Suprapubic skin (tissue), 4 donors: ENCODE measurements around the gene TMEM132D. TPM values are rescaled to one million over a fixed set of nuclear protein-coding genes. Genes with fewer than 3 reads are reported as not detected.

Source experiments
- DNase-seq, 2 donors: peaks; one replicate each; pipeline ENCODE4 v3.0.0-alpha.2; 2019; ENCODE audit warnings: low spot score in 2 of 2
- H3K27ac ChIP-seq: fragments of 200-600 bp; sonication (generic); one replicate; pipeline ENCODE4 v1.5.1; 2019
- H3K27me3 ChIP-seq: fragments of 200-600 bp; sonication (generic); one replicate; pipeline ENCODE4 v1.5.1; 2019
- H3K36me3 ChIP-seq: fragments of 200-600 bp; sonication (generic); one replicate; pipeline ENCODE4 v1.5.1; 2019
- H3K4me1 ChIP-seq: fragments of 200-600 bp; sonication (generic); one replicate; pipeline ENCODE4 v1.5.1; 2019
- H3K4me3 ChIP-seq: fragments of 200-600 bp; sonication (generic); one replicate; pipeline ENCODE4 v1.5.1; 2019; ENCODE audit warnings: mild to moderate bottlenecking
- H3K9me3 ChIP-seq: fragments of 200-600 bp; sonication (generic); one replicate; pipeline ENCODE4 v1.5.1; 2019
- EP300 ChIP-seq: sonication (generic); formaldehyde crosslinking; IDR thresholded peaks from one replicate; pipeline ENCODE4 v1.6.1; 2017; ENCODE audit warnings: antibody characterized with exemption
- POLR2A ChIP-seq, 2 donors: fragments of 450-650 bp; IDR thresholded peaks; one replicate each; pipeline ENCODE4 v1.6.1; 2017; ENCODE audit warnings: antibody characterized with exemption in 2 of 2, mild to moderate bottlenecking in 2 of 2, moderate library complexity in 2 of 2
- POLR2AphosphoS5 ChIP-seq, 3 donors: sonication (generic); formaldehyde crosslinking; IDR thresholded peaks; one replicate each; pipeline ENCODE4 v1.6.1; 2017; ENCODE audit warnings: antibody characterized with exemption in 3 of 3
- WGBS: methylation state at CpG from one replicate; pipeline ENCODE4 v1.1.5; 2018; 5-methylcytosine and 5-hydroxymethylcytosine counted together
- total RNA-seq, 4 donors: library from RNA; depleted of rRNA; stranded (reverse); fragments of >200 nt; gene quantifications; one replicate each; pipeline ENCODE4 v1.1.0, GENCODE V29; 2016
- TF ChIP-seq, protein P1 (sequence below), 2 donors: fragments of 200-600 bp in 1 of 2; fragments of 450-650 bp in 1 of 2; sonication (generic) in 1 of 2; IDR thresholded peaks; one replicate each; pipeline ENCODE4 v1.5.1; 2016 to 2019; ENCODE audit warnings: antibody characterized with exemption in 2 of 2, mild to moderate bottlenecking in 1 of 2, moderate library complexity in 1 of 2

The TMEM132D gene
- total RNA-seq, 4 donors from 2014 or later, result 0.10 to 0.64 TPM; not detected in 2

DNA sequence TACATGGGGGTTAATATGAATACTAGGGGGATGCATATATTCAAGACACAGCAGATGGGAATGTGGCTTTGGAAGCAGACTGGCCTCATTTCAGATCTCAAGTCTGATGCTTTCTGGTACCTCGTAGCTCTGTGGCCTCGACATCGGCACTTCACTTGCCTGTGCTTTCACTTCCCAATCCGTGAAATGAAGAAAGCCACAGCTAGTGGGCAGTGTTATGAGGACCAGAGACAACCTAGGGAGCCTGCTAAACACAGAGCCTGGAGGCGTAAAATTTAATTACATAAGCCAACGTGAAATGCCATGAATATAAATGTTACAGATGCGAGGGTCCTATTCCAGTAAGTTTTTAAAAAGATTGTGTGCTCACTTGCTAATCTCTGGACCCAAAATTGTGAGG, 286.0 kb downstream of the TMEM132D start:
- Histone ChIP-seq H3K9me3 (peaks cover 4% of the 10 kb centered on the region), H3K4me3 (no peak overlapping the region), H3K36me3 (no peaks in the 10 kb centered on the region), H3K27me3 (no peaks in the 10 kb centered on the region), H3K27ac (no peak overlapping the region), H3K4me1 (no peaks in the 10 kb centered on the region)
- TF ChIP-seq EP300 (no peak), POLR2A (IDR thresholded peaks at IDR 0.05) (no peak), POLR2AphosphoS5 (IDR thresholded peaks at IDR 0.05) (no peak)
- TF ChIP-seq, protein P1, sequence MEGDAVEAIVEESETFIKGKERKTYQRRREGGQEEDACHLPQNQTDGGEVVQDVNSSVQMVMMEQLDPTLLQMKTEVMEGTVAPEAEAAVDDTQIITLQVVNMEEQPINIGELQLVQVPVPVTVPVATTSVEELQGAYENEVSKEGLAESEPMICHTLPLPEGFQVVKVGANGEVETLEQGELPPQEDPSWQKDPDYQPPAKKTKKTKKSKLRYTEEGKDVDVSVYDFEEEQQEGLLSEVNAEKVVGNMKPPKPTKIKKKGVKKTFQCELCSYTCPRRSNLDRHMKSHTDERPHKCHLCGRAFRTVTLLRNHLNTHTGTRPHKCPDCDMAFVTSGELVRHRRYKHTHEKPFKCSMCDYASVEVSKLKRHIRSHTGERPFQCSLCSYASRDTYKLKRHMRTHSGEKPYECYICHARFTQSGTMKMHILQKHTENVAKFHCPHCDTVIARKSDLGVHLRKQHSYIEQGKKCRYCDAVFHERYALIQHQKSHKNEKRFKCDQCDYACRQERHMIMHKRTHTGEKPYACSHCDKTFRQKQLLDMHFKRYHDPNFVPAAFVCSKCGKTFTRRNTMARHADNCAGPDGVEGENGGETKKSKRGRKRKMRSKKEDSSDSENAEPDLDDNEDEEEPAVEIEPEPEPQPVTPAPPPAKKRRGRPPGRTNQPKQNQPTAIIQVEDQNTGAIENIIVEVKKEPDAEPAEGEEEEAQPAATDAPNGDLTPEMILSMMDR (IDR thresholded peaks at IDR 0.05), result no peak
- WGBS, result 85% methylated on average over 7 of the region's 7 CpGs
- no peak for DNase-seq

DNA sequence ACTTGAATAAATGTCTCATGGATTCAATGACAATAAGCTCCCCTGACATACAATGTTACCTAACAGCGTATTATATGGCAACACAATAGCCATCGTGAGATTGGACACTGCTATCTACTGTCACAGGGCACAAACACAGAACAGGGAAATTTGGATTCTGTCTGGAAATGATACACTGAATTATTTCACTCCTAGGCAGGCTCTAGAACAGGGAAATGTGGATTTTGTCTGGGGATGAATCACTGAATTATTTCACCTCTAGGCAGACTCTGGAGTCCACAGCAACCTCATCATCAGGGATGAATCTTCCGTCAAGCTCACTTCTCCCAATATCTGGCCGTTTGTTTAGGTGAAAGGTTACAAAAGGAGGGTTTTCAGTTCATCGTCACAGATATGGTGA, 288.8 kb downstream of the TMEM132D start:
- H3K9me3 ChIP-seq, result peaks cover 4% of the 10 kb centered on the region
- no peaks in the 10 kb centered on the region for H3K36me3 ChIP-seq
- 70% methylated on average over 5 of the region's 5 CpGs for WGBS
- no peak for DNase-seq
- H3K27me3 ChIP-seq, result no peaks in the 10 kb centered on the region
- H3K4me1 ChIP-seq, result no peaks in the 10 kb centered on the region
- no peak for TF ChIP-seq POLR2A (IDR thresholded peaks at IDR 0.05)
- no peak for TF ChIP-seq POLR2AphosphoS5 (IDR thresholded peaks at IDR 0.05)
- TF ChIP-seq EP300, result no peak
- TF ChIP-seq, protein P1 (IDR thresholded peaks at IDR 0.05), result no peak
- no peak overlapping the region for H3K27ac ChIP-seq
- no peak overlapping the region for H3K4me3 ChIP-seq

DNA sequence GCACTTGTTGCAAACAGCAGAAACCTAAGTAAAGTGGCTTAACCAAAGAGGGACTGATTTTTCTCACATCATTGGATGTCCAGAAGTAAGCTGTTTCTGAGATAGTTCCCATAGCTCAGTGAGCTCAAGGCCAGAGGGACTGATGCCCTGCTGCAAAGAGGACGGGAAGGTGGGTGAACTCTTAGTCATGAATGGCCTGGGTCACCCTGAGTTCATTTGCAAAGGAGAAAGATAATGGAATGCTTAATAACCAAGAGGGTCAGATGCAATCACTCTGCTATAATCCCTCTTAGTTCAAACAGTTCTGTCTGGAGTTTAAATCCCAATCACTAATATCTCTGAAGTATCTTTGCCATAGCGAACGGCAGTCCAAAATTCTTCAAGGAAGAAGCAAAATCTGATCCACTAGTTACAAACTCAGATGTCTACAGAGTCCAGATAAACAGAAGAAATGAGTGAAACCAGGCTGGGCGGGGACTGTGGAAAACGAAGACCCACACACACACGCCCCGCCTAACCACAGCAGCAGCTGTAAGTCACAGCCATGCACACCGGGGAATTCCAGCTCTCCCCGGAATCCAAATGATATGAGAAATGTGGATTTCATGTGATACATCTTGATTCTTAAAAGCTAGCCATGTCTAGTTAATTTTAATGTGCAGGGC, 289.5 kb downstream of the TMEM132D start:
- TF ChIP-seq POLR2A (IDR thresholded peaks at IDR 0.05) (no peak), EP300 (no peak), POLR2AphosphoS5 (IDR thresholded peaks at IDR 0.05) (no peak)
- TF ChIP-seq, protein P1 (IDR thresholded peaks at IDR 0.05), result no peak
- WGBS, result 46% methylated on average over 9 of the region's 9 CpGs
- no peak for DNase-seq

DNA sequence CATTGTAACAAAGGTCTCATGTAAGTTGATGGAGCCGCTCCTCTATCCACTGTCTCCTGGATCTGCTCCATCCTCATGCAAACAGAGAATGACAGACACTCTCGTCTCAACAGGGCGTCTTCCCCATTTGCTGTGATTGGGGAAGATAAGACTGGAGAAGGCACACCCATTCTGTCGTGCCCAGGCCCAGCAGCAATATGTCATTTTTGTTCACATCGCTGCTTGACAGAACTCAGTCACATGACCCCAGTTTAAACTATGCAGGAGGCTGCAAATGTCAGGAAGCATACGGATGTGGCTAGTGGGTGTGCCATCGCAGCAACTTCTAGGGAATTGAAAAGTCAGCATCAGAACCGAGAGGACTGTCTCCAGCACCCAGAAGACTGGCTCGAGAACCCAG, 290.5 kb downstream of the TMEM132D start:
- 33% methylated on average over 9 of the region's 9 CpGs for WGBS

More for the DNA sequence above, 289.5 kb downstream of the TMEM132D start:
- Histone ChIP-seq H3K27ac (no peak overlapping the region), H3K36me3 (no peaks in the 10 kb centered on the region), H3K4me3 (no peak overlapping the region), H3K4me1 (no peaks in the 10 kb centered on the region), H3K9me3 (peaks cover 4% of the 10 kb centered on the region), H3K27me3 (no peaks in the 10 kb centered on the region)

DNA sequence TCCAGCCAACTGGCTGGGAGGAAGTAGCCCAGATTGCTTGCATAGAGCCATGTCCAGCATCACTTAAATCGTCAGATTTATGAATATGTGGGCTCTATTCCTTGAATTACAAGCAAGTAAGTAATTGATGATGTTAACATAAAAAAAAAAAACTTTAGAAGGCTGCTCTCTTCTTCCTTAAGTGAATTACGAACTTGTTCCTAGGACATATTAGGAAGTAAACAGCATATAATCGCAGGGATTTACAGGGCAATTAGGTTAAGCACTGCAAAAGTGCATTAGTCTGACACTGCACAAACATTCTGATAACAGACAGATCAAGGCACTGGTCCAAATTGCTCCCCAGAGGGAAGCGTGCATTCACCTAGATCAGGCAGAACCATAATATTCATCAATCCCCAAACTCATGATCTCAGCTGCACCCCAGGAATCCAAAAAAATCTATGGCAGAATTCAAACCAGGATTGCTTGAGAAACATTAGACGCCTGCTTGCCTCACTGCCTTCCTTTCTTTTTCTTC, 293.2 kb downstream of the TMEM132D start:
- no peak overlapping the region for H3K4me3 ChIP-seq
- no peak overlapping the region for H3K27ac ChIP-seq
- DNase-seq, result no peak
- H3K27me3 ChIP-seq, result no peaks in the 10 kb centered on the region
- TF ChIP-seq, protein P1 (IDR thresholded peaks at IDR 0.05), result no peak
- no peak for TF ChIP-seq POLR2AphosphoS5 (IDR thresholded peaks at IDR 0.05)
- no peaks in the 10 kb centered on the region for H3K9me3 ChIP-seq
- H3K4me1 ChIP-seq, result no peaks in the 10 kb centered on the region
- WGBS, result 69% methylated on average over 5 of the region's 5 CpGs
- no peaks in the 10 kb centered on the region for H3K36me3 ChIP-seq

More for the DNA sequence above, 290.5 kb downstream of the TMEM132D start:
- no peak overlapping the region for H3K27ac ChIP-seq
- TF ChIP-seq POLR2AphosphoS5 (IDR thresholded peaks at IDR 0.05) (no peak), POLR2A (IDR thresholded peaks at IDR 0.05) (no peak), EP300 (no peak)
- TF ChIP-seq, protein P1 (IDR thresholded peaks at IDR 0.05), result no peak
- no peak for DNase-seq
- no peaks in the 10 kb centered on the region for H3K27me3 ChIP-seq
- H3K4me1 ChIP-seq, result no peaks in the 10 kb centered on the region
- no peak overlapping the region for H3K4me3 ChIP-seq
- H3K9me3 ChIP-seq, result peaks cover 4% of the 10 kb centered on the region
- H3K36me3 ChIP-seq, result no peaks in the 10 kb centered on the region
